Stimulated activated CD4-positive, alpha-beta T cell treated with anti-CD3 and anti-CD28 coated beads, Interleukin-12 subunit alpha, Interleukin-12 subunit beta, amount 100 ng/mL, for 4 hours (primary cell): Measurements from ENCODE around the gene ATE1.
"Not testable (repeated sequence)": the region's sequence is repeated elsewhere in the genome, so short reads cannot be mapped to it uniquely, and the experiment has no call there.

Source experiments
- DNase-seq: peaks from one replicate; pipeline ENCODE4 v3.0.0-alpha.2; 2020

The ATE1 gene

DNA sequence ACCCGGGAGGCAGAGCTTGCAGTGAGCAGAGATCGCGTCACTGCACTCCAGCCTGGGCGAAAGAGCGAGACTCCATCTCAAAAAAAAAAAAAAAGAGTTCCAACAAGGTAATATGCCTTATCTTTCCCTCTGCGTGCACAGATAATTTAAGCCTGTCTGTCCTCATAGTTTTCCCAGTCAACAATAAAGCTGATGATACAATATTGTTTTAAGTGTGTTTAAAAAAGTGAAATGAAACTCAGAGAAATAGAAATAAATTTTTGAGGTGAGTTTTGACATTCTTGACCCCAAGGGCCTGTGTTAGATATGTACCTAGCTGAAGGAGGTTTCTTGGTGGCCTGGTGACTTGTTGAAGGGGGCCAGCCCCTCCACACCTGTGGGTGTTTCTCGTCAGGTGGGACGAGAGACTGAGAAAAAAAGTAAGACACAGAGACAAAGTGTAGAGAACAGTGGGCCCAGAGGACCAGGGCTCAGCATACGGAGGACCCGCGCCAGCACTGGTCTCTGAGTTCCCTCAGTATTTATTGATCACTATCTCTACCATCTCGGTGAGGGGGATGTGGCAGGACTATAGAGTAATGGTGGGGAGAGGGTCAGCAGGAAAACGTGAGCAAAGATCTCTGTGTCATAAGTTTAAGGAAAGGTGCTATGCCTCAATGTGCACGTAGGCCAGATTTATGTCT is 1.9 kb upstream of the ATE1 start:
- DNase-seq: not testable (repeated sequence)

DNA sequence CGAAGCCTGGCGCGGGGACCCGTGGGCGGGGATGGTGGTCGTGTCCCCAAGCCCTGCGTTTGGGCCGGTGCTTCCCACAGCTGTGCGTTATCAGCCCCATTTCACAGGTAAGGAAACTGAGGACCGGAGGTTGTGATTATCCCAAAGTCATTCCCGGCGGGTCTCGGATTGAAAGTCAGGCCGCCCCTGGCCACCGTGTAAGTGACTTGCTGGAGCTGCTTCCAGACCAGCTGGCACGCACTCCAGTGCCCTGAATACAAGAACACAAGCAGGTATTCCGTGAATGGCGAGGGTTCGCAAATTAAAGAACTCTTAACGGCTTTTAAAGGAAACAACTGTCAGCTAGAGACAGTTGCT is 675 bp upstream of the ATE1 start:
- DNase-seq: no peak

GRCh38 chr10:121927318-121927840 is 452 bp downstream of the ATE1 start:
- peak; percentile 36 for DNase-seq

DNA sequence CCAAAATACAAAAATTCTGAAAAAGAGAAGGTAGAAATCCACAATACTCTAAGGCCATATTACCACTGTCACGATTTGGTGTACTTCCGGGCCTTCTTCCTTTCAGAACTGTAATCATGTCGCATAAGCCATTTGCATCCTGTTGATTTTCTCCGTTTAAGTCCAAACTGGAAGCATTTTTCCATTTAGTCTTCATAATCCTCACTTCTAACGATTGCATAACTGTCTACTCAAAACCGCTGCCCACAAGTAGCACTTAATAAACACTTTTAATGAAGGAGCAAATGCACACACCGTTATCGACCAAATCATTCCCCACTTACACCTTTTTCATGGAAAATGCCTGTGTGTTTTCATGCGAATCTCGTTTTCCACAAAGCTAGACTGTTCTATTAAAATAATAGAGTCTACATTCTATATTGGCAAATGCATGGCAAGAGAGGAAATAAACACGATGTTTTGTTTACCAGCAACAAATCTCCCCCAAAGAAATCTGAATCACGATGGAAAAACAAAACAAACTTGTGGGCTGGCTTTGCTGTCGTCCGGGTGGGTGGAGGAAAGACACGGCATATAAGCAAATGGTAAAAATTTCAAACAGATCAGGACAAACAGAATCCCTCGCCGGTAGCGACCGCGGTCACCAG is 1.0 kb downstream of the ATE1 start:
- DNase-seq: no peak

- DNase-seq: no peak
Measured at GRCh38 chr10:121926157-121926556, 1.7 kb downstream of the ATE1 start.

DNA sequence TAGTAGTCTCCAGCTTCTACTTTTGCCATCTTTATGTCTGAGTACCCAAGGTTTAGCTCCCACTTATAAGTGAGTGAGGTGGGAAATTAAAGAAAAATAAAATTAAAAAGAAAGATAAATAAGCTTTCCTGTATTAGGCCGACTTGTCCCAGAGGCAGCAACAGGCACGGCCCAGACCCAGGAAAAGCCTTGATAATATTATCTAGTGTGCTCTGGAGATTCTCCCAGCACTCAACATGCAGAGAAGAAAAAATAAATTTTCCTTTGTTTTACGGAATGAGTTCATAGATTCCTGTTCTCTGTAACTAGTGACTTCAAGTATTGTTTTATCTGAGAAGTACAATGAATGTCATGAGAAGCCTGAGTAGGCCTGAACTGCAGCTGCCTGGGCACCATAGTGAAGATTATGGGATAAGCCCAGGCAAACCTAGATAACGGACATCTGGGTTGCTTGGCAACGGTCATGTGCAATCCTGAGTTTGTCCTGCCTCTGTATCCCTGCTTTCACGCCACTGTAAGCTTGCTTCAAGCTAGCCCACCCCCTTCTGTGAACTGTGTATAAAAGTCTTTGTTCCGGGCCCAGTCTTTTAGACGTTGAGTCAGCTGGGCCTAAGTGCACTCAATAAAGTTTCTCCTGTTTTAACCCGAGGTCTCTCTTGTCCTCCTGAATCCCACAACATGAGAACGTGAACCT is 6.4 kb downstream of the ATE1 start:
- DNase-seq: no peak

DNA sequence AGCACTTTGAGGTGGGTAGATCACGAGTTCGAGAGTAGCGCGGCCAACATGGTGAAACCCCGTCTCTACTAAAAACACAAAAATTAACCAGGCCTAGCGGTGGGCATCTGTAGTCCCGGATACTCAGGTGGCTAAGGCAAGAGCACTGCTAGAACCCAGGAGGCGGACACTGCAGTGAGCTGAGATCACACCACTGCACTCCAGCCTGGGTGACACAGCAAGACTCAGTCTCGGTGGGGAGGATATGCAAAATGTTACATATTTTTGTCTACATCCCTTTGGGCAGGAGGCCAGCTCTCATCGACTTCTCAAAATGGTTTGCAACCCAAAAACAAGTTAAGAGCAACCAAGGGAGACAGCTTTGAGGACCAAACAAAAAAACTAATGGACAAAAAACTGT is 8.2 kb downstream of the ATE1 start:
- no peak for DNase-seq

DNA sequence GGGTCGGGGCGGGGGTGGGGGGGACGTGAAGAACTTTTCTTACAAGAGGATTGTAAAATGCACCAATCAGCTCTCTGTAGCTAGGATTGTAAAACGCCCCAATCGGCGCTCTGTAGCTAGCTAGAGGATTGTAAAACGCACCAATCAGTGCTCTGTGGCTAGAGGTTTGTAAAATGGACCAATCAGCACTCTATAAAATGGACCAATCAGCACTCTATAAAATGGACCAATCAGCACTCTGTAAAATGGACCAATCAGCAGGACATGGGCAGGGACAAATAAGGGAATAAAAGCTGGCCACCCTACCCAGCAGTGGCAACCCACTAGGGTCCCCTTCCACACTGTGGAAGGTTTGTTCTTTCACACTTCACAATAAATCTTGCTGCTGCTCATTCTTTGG is 9.0 kb downstream of the ATE1 start:
- DNase-seq: not testable (repeated sequence)

- DNase-seq: no peak
Measured at GRCh38 chr10:121914661-121915060, 13.2 kb downstream of the ATE1 start.

- no peak for DNase-seq
Measured at GRCh38 chr10:121911421-121911697, 16.5 kb downstream of the ATE1 start.

- DNase-seq: no peak
Measured at GRCh38 chr10:121910673-121911420, 17.0 kb downstream of the ATE1 start.

GRCh38 chr10:121904888-121905287 is 22.9 kb downstream of the ATE1 start:
- DNase-seq: no peak

GRCh38 chr10:121900443-121901174 is 27.2 kb downstream of the ATE1 start:
- no peak for DNase-seq

- no peak for DNase-seq
Measured at GRCh38 chr10:121899727-121900126, 28.1 kb downstream of the ATE1 start.

DNA sequence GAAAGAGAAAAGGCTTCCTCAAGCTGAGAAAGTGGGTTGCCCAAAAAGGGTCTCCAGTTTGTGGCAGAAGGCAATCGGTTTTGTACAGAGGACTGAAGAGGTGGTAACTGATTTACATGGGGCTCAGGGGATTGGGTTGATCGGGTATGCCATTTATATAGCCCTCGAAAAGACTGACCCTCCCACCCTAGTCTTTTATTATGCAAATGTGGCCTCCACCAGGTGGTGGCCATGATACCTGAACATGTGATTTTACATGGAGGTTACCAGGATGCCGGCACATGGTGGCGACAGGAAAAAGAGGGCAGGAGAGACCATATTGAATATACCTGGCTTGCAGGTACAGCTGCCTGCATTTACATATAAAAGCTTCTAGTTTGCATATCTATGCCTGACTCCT is 36.7 kb downstream of the ATE1 start:
- DNase-seq: no peak

DNA sequence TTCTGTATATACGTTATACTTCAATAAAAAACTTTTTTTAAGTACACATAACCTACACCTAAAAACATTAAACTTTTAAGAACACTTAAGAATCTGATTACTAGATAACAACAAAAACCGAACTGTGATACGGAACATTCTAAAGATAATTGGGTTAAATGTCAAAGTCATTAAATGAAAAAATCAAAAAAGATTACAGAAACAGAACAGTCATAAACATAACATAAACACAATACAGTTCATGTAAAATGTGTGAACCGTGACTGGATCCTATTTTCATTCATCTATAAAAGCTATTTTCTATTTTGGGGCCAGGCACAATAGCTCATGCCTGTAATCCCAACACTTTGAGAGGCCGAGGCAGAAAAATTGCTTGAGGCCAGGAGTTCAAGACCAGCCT is 38.6 kb downstream of the ATE1 start:
- no peak for DNase-seq

GRCh38 chr10:121886997-121887622 is 40.7 kb downstream of the ATE1 start:
- peak; percentile 40 for DNase-seq

- DNase-seq: no peak
Measured at GRCh38 chr10:121886181-121886580, 41.6 kb downstream of the ATE1 start.

DNA sequence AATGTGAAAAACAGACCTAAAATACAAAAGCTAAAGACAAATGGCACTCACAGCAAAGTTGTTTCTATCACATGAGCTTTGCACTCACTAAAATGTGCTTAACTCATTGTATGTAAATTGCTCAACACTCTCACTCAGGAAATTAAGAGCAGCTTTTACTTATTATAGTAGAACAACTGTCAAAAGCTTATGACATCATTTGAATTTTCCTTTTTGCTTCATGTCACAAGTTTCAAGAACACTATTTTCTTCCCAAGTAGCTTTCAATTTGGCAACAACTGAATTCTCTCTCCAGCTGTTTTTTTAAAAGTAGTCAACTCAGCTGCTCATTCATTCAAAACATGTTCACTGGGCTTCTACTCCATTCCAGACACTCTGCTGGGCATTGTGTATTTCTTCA is 46.9 kb downstream of the ATE1 start:
- no peak for DNase-seq

DNA sequence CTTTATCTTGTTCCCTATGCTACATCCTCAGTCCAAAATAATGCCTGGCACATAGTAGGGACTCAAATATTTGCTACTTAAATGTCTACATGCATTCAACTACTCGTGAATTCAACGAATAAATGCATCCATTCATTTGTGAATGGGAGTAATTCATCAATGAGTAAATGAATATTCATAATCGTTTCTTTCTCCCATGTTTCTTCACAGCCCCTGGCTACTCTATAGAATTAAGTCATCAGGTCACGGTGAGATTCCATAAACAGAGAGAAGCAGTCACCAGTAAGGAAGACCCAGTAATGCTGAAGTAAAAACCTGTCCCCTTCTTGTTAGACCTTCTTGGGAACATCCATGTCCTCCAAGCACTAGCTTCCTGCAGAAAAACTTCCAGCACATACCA is 48.4 kb downstream of the ATE1 start:
- DNase-seq: no peak

GRCh38 chr10:121873236-121873635 is 54.6 kb downstream of the ATE1 start:
- DNase-seq: no peak

- no peak for DNase-seq
Measured at GRCh38 chr10:121870413-121870812, 57.4 kb downstream of the ATE1 start.
